ENCODE measurements around the gene FAR1. TPM values are rescaled to one million over a fixed set of nuclear protein-coding genes. Genes with fewer than 3 reads are reported as not detected.

The FAR1 gene
- polyA plus RNA-seq, 3 donors = 7.5 to 16.0 (median 15.1) TPM

GRCh38 chr11:13667245-13667644, 1.2 kb upstream of the FAR1 start:
- WGBS, 3 donors = 59 to 67% (median 60%) methylated on average over 5 of the region's 5 CpGs
- no peak overlapping the region for H3K27ac ChIP-seq (ENCODE audit: low read depth, low read length)

- no peak overlapping the region for H3K27ac ChIP-seq (ENCODE audit: low read depth, low read length)
- 3 to 4% (median 4%) methylated on average over 15 of the region's 15 CpGs for WGBS, 3 donors
Measured at GRCh38 chr11:13667795-13668101, 720 bp upstream of the FAR1 start.

- peak overlapping the region; percentile 21 for H3K27ac ChIP-seq (ENCODE audit: low read depth, low read length)
- 1% methylated on average over 32 to 33 of the region's 33 CpGs for WGBS, 3 donors
Measured at GRCh38 chr11:13668957-13669521, 571 bp downstream of the FAR1 start.

- H3K27ac ChIP-seq (ENCODE audit: low read depth, low read length) = no peak overlapping the region
- 58 to 71% (median 64%) methylated on average over 18 of the region's 18 CpGs for WGBS, 3 donors
Measured at GRCh38 chr11:13669544-13670488, 1.3 kb downstream of the FAR1 start.

GRCh38 chr11:13672576-13673210, 4.2 kb downstream of the FAR1 start:
- WGBS, 3 donors = 77 to 100% (median 88%) methylated on average over 1 of the region's 1 CpG

GRCh38 chr11:13674799-13675509, 6.5 kb downstream of the FAR1 start:
- no peak overlapping the region for H3K27ac ChIP-seq (ENCODE audit: low read depth, low read length)
- 64 to 86% (median 71%) methylated on average over 6 of the region's 6 CpGs for WGBS, 3 donors

More at GRCh38 chr11:13672576-13673210, 4.2 kb downstream of the FAR1 start:
- no peak overlapping the region for H3K27ac ChIP-seq (ENCODE audit: low read depth, low read length)

GRCh38 chr11:13676576-13676975, 8.1 kb downstream of the FAR1 start:
- WGBS, 3 donors = 39 to 99% (median 97%) methylated on average over 1 of the region's 1 CpG
- no peak overlapping the region for H3K27ac ChIP-seq (ENCODE audit: low read depth, low read length)

- H3K27ac ChIP-seq (ENCODE audit: low read depth, low read length) = no peak overlapping the region
- WGBS, 3 donors = 88 to 96% (median 88%) methylated on average over 2 of the region's 2 CpGs
Measured at GRCh38 chr11:13679768-13680167, 11.3 kb downstream of the FAR1 start.

GRCh38 chr11:13680501-13681264, 12.2 kb downstream of the FAR1 start:
- WGBS, 3 donors = 77 to 86% (median 80%) methylated on average over 4 of the region's 4 CpGs
- H3K27ac ChIP-seq (ENCODE audit: low read depth, low read length) = no peak overlapping the region

GRCh38 chr11:13681446-13681845, 13.0 kb downstream of the FAR1 start:
- WGBS, 3 donors = 91 to 95% (median 91%) methylated on average over 2 of the region's 2 CpGs
- no peak overlapping the region for H3K27ac ChIP-seq (ENCODE audit: low read depth, low read length)

- whole genome bisulfite sequencing, 3 donors = 69 to 77% (median 71%) methylated on average over 1 of the region's 1 CpG
- H3K27ac ChIP-seq (ENCODE audit: low read depth, low read length) = no peak overlapping the region
Measured at GRCh38 chr11:13682212-13682611, 13.7 kb downstream of the FAR1 start.

- 62 to 68% (median 67%) methylated on average over 5 of the region's 5 CpGs for WGBS, 3 donors
- H3K27ac ChIP-seq (ENCODE audit: low read depth, low read length) = no peak overlapping the region
Measured at GRCh38 chr11:13685461-13686108, 17.1 kb downstream of the FAR1 start.

GRCh38 chr11:13686776-13687175, 18.3 kb downstream of the FAR1 start:
- no peak overlapping the region for H3K27ac ChIP-seq (ENCODE audit: low read depth, low read length)
- WGBS, 3 donors = 54 to 62% (median 57%) methylated on average over 1 of the region's 1 CpG

- H3K27ac ChIP-seq (ENCODE audit: low read depth, low read length) = no peak overlapping the region
- WGBS, 3 donors = 91 to 96% (median 93%) methylated on average over 3 of the region's 3 CpGs
Measured at GRCh38 chr11:13687271-13687670, 18.8 kb downstream of the FAR1 start.

- H3K27ac ChIP-seq (ENCODE audit: low read depth, low read length) = no peak overlapping the region
- 92 to 100% (median 96%) methylated on average over 3 of the region's 3 CpGs for WGBS, 3 donors
Measured at GRCh38 chr11:13691286-13691899, 22.9 kb downstream of the FAR1 start.

GRCh38 chr11:13692172-13692571, 23.7 kb downstream of the FAR1 start:
- no peak overlapping the region for H3K27ac ChIP-seq (ENCODE audit: low read depth, low read length)
- WGBS, 3 donors = 34 to 70% (median 62%) methylated on average over 3 of the region's 3 CpGs

- WGBS, 3 donors = 91 to 96% (median 95%) methylated on average over 4 of the region's 4 CpGs
- no peak overlapping the region for H3K27ac ChIP-seq (ENCODE audit: low read depth, low read length)
Measured at GRCh38 chr11:13694115-13694514, 25.6 kb downstream of the FAR1 start.

Measured in adipose tissue (tissue), 3 donors.